Right atrium auricular region (tissue), 2 donors: Measurements from ENCODE around the gene CAMSAP3. TPM values are rescaled to one million over a fixed set of nuclear protein-coding genes. Genes with fewer than 3 reads are reported as not detected.
"Not testable (repeated sequence)": the region's sequence is repeated elsewhere in the genome, so short reads cannot be mapped to it uniquely, and the experiment has no call there.

ENCODE experiments used
- DNase-seq: peaks from one replicate; pipeline ENCODE4 v3.0.0-alpha.2; 2019; ENCODE audit warnings: low spot score
- H3K27ac ChIP-seq, 2 donors: fragments of 200-600 bp; sonication (generic); 1 replicate in 1 of 2; 2 replicates in 1 of 2; pipeline ENCODE4 v1.5.1; 2016 to 2019
- H3K27me3 ChIP-seq, 2 donors: fragments of 200-600 bp; sonication (generic); one replicate each; pipeline versions ENCODE4 v1.5.1 to v1.6.0; 2017 to 2019
- H3K36me3 ChIP-seq: fragments of 200-600 bp; sonication (generic); one replicate; pipeline ENCODE4 v1.5.1; 2016
- H3K4me1 ChIP-seq, 2 donors: fragments of 200-600 bp; sonication (generic); one replicate each; pipeline versions ENCODE4 v1.5.1 to v1.6.0; 2017 to 2019
- H3K4me3 ChIP-seq, 2 donors: fragments of 200-600 bp; sonication (generic); 1 replicate in 1 of 2; 2 replicates in 1 of 2; pipeline ENCODE4 v1.5.1; 2017 to 2019; ENCODE audit warnings: mild to moderate bottlenecking in 1 of 2, moderate library complexity in 1 of 2
- H3K9me3 ChIP-seq, 2 donors: fragments of 200-600 bp; sonication (generic); one replicate each; pipeline ENCODE4 v1.5.1; 2019
- total RNA-seq, 2 donors: library from RNA; depleted of rRNA; stranded (reverse); fragments of >200 nt; gene quantifications; one replicate each; pipeline ENCODE4 v1.1.0, GENCODE V29; 2016
- TF ChIP-seq, protein P1 (sequence below), 2 donors: fragments of 200-600 bp; sonication (generic); IDR thresholded peaks; one replicate each; pipeline ENCODE4 v1.5.1; 2019; ENCODE audit warnings: antibody characterized with exemption in 2 of 2

The CAMSAP3 gene
- total RNA-seq, 2 donors from 2014 or later: 0.26 to 0.55 TPM

DNA sequence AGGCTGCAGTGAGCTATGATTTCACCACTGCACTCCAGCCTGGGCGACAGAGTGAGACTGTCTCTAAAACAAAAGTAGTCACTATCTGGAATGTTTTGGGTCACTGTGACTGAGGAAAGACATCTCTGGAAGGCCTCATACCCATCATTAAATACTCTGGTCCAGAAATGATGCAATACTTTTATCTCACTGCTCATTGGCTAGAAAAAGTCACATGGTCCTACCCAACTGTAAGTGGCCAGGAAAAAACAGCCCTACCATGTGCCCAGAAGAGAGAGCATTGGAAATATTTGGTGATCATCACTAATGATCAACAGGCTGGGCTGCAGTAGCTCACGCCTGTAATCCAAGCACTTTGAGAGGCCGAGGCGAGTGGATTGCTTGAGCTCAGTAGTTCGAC is 30.3 kb upstream of the CAMSAP3 start:
- Histone ChIP-seq H3K9me3 (no peaks in the 10 kb centered on the region), H3K4me1 (no peaks in the 10 kb centered on the region), H3K4me3 (no peak overlapping the region), H3K27ac (no peak overlapping the region), H3K36me3 (peaks cover 11% of the 10 kb centered on the region), H3K27me3 (no peaks in the 10 kb centered on the region)
- TF ChIP-seq, protein P1, sequence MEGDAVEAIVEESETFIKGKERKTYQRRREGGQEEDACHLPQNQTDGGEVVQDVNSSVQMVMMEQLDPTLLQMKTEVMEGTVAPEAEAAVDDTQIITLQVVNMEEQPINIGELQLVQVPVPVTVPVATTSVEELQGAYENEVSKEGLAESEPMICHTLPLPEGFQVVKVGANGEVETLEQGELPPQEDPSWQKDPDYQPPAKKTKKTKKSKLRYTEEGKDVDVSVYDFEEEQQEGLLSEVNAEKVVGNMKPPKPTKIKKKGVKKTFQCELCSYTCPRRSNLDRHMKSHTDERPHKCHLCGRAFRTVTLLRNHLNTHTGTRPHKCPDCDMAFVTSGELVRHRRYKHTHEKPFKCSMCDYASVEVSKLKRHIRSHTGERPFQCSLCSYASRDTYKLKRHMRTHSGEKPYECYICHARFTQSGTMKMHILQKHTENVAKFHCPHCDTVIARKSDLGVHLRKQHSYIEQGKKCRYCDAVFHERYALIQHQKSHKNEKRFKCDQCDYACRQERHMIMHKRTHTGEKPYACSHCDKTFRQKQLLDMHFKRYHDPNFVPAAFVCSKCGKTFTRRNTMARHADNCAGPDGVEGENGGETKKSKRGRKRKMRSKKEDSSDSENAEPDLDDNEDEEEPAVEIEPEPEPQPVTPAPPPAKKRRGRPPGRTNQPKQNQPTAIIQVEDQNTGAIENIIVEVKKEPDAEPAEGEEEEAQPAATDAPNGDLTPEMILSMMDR (IDR thresholded peaks at IDR 0.05): no peak
- no peak for DNase-seq

DNA sequence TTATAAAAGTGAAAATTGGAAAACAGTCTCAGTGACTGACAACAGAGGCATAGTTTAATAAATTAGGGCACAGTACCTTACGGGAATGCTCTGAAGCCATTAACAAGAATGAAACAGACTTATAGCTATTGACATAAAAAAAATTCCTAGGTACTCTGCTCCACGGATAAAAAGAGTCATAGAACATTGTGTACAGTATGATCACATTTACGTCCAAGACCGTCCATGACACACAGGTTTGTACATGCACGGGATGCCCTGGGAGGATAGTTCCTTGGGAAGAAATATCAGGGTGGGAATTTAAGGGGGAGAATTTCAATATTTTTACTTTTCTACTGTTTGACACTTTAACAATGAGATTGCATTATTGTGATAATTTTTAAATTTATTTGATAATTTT is 24.9 kb upstream of the CAMSAP3 start:
- no peak overlapping the region for H3K27ac ChIP-seq
- TF ChIP-seq, protein P1 (IDR thresholded peaks at IDR 0.05): no peak
- no peaks in the 10 kb centered on the region for H3K27me3 ChIP-seq
- H3K36me3 ChIP-seq: no peaks in the 10 kb centered on the region
- H3K9me3 ChIP-seq: no peaks in the 10 kb centered on the region
- H3K4me3 ChIP-seq: no peak overlapping the region
- H3K4me1 ChIP-seq: no peaks in the 10 kb centered on the region
- DNase-seq: no peak

DNA sequence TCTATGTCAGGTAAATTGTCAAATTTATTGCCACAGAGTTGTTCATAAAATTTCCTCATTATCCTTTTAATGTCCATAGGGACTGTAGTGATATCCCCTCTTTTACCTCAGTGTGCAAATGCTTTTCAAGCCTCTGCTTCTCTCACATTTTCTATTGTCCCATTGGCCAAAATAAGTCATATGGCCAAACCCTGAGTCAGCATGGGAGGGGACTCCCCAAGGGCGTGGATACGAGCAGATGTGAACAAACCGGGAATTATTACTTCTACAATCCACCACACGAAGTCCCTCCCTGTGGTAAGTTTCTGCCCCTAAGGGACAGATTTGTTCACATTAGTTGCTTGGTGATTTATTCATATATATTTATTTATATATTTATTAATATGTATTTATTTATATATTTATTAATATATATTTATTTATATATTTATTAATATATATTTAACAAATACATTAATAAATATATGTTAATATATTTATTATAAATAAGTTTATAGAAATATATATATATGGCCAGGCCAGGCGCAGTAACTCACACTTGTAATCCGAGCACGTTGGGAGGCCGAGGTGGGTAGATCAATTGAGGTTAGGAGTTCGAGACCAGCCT is 20.1 kb upstream of the CAMSAP3 start:
- Histone ChIP-seq H3K36me3 (no peaks in the 10 kb centered on the region), H3K27me3 (no peaks in the 10 kb centered on the region), H3K4me1 (no peaks in the 10 kb centered on the region), H3K9me3 (no peaks in the 10 kb centered on the region), H3K4me3 (no peak overlapping the region), H3K27ac (no peak overlapping the region)
- TF ChIP-seq, protein P1 (IDR thresholded peaks at IDR 0.05): no peak
- DNase-seq: no peak

DNA sequence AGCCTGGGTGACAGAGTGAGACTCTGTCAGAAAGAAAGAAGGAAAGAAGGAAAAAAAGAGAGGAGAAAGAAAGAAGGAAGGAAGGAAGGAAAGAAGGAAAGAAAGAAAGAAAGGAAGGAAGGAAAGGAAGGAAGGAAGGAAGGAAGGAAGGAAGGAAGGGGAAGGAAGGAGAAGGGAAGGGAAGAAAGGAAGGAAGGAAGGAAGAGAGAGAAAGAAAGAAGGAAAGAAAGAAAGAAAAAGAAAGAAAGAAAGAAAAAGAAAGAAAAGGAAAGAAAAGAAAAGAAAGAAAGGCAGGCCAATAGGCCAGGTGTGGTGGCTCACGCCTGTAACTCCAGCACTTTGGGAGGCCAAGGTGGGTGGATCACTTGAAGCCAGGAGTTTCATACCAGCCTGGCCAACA is 18.2 kb upstream of the CAMSAP3 start:
- not testable (repeated sequence) for H3K9me3 ChIP-seq, H3K27me3 ChIP-seq, DNase-seq, H3K4me3 ChIP-seq, H3K27ac ChIP-seq, H3K4me1 ChIP-seq, H3K36me3 ChIP-seq

DNA sequence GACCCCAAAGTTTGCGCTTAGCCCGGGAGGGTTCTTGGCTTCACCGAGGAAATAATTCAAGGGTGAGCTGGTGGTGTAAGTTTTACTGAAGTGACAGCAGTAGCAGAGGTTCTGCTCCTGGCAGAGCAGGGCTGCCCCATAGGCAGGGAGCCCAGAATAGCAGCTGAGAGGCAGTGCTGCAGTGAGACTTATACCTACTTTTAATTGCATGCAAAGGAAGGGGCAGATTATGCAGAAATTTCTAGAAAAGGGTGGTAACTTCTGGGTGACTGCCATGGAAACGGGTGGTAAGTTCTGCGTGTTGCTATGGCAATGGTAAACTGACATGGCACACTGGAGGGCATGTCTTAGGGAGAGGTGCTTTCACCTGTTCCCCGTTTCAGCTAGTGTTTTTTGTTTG is 17.5 kb upstream of the CAMSAP3 start:
- no peak for DNase-seq
- H3K27ac ChIP-seq: no peak overlapping the region
- no peaks in the 10 kb centered on the region for H3K27me3 ChIP-seq
- TF ChIP-seq, protein P1 (IDR thresholded peaks at IDR 0.05): no peak
- H3K9me3 ChIP-seq: no peaks in the 10 kb centered on the region
- H3K4me3 ChIP-seq: no peak overlapping the region
- no peaks in the 10 kb centered on the region for H3K36me3 ChIP-seq
- H3K4me1 ChIP-seq: no peaks in the 10 kb centered on the region

DNA sequence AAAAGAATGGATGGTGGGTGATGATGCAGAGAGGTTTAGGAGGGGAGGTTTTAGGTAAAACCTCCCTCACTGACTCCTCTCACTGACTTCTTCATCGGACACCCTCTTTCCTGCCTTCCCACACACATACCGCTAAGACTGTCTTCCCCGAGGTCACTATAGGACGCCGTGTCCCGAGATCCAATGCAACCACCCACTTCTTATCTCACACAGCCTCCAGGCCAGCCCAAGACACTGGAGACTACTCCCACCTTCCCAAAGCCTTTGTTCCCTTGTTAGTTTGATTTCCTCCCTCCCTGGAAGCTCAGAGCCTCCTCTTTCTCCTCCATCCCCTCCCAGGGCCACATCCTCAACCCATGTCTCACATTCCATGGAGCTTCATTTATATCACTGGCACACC is 16.5 kb upstream of the CAMSAP3 start:
- H3K27ac ChIP-seq: no peak overlapping the region
- H3K4me1 ChIP-seq: no peaks in the 10 kb centered on the region
- H3K4me3 ChIP-seq: no peak overlapping the region
- H3K27me3 ChIP-seq: no peaks in the 10 kb centered on the region
- H3K9me3 ChIP-seq: no peaks in the 10 kb centered on the region
- no peak for DNase-seq
- TF ChIP-seq, protein P1 (IDR thresholded peaks at IDR 0.05): no peak
- H3K36me3 ChIP-seq: no peaks in the 10 kb centered on the region
